Esophagus (tissue), 2 donors: Measurements from ENCODE around the gene C10orf71. TPM values are rescaled to one million over a fixed set of nuclear protein-coding genes. Genes with fewer than 3 reads are reported as not detected.

Source experiments
- H3K27ac ChIP-seq, 2 donors: one replicate each; pipeline ENCODE4 v1.5.1; 2013; ENCODE audit warnings: low read depth in 2 of 2, mild to moderate bottlenecking in 2 of 2, inconsistent platforms in 1 of 2, low read length in 1 of 2, moderate library complexity in 1 of 2
- H3K27me3 ChIP-seq, 2 donors: one replicate each; pipeline ENCODE4 v1.6.1; 2013; ENCODE audit warnings: low read length in 2 of 2, control low read depth in 1 of 2, mild to moderate bottlenecking in 1 of 2; ENCODE audit not compliant: insufficient read depth in 2 of 2, control insufficient read depth in 1 of 2
- H3K36me3 ChIP-seq, 2 donors: one replicate each; pipeline ENCODE4 v1.6.1; 2013; ENCODE audit warnings: low read length in 1 of 2; ENCODE audit not compliant: control insufficient read depth in 2 of 2, insufficient read depth in 2 of 2
- H3K4me1 ChIP-seq, 2 donors: one replicate each; pipeline ENCODE4 v1.6.1; 2013; ENCODE audit warnings: low read length in 1 of 2; ENCODE audit not compliant: control insufficient read depth in 2 of 2, insufficient read depth in 2 of 2
- H3K4me3 ChIP-seq, 2 donors: one replicate each; pipeline ENCODE4 v1.5.1; 2013; ENCODE audit warnings: low read length in 2 of 2, mild to moderate bottlenecking in 2 of 2, low read depth in 1 of 2, moderate library complexity in 1 of 2
- H3K9me3 ChIP-seq, 2 donors: one replicate each; pipeline ENCODE4 v1.6.1; 2013; ENCODE audit warnings: mild to moderate bottlenecking in 2 of 2, low read depth in 1 of 2, low read length in 1 of 2, moderate library complexity in 1 of 2; ENCODE audit not compliant: control insufficient read depth in 2 of 2, insufficient read depth in 1 of 2
- WGBS, 2 donors: extraction: QIAGEN DNeasy Blood & Tissue Kit; methylation state at CpG; one replicate each; pipeline ENCODE4 v1.1.7; 2013; 5-methylcytosine and 5-hydroxymethylcytosine counted together
- polyA plus RNA-seq, 2 donors: library from polyadenylated mRNA; stranded (reverse); fragments of 200-250 nt; gene quantifications; one replicate each; pipeline ENCODE4 v1.2.3, GENCODE V29; 2013
- donor health status: healthy with polysubstance abuse.
- donor health status: Bipolar disorder and iron deficiency.

C10orf71 gene
- polyA plus RNA-seq = not detected

GRCh38 chr10:49298983-49299815 lies at the start of gene C10orf71:
C10orf71 (plus strand) TSS chr10:49299170; CDS start chr10:49322546, 23,376 bp downstream.
- 61 to 65% methylated on average over 27 of the region's 27 CpGs for WGBS, 2 donors
- Histone ChIP-seq H3K27me3 (no peaks in the 10 kb centered on the region), H3K36me3 (no peaks in the 10 kb centered on the region), H3K4me1 (peaks cover 0 to 2% of the 10 kb centered on the region in 2 donors), H3K9me3 (no peaks in the 10 kb centered on the region), H3K27ac (no peak within 1 kb of the TSS), H3K4me3 (no peak within 1 kb of the TSS)

GRCh38 chr10:49252313-49253034 lies 46.5 kb upstream of the C10orf71 start:
- H3K4me1 ChIP-seq = no peaks in the 10 kb centered on the region
- no peaks in the 10 kb centered on the region for H3K36me3 ChIP-seq
- 79 to 80% methylated on average over 11 of the region's 11 CpGs for WGBS, 2 donors
- no peak overlapping the region for H3K4me3 ChIP-seq
- no peaks in the 10 kb centered on the region for H3K9me3 ChIP-seq
- H3K27ac ChIP-seq = no peak overlapping the region
- H3K27me3 ChIP-seq = no peaks in the 10 kb centered on the region

GRCh38 chr10:49253340-49253906 lies 45.5 kb upstream of the C10orf71 start:
- H3K36me3 ChIP-seq = no peaks in the 10 kb centered on the region
- no peak overlapping the region for H3K4me3 ChIP-seq

GRCh38 chr10:49254150-49254549 lies 44.8 kb upstream of the C10orf71 start:
- no peaks in the 10 kb centered on the region for H3K36me3 ChIP-seq
- H3K4me3 ChIP-seq = no peak overlapping the region
- H3K27ac ChIP-seq = no peak overlapping the region

More at GRCh38 chr10:49253340-49253906, 45.5 kb upstream of the C10orf71 start:
- H3K9me3 ChIP-seq = no peaks in the 10 kb centered on the region
- WGBS, 2 donors = 71 to 77% methylated on average over 2 of the region's 2 CpGs
- H3K27me3 ChIP-seq = no peaks in the 10 kb centered on the region
- H3K4me1 ChIP-seq = no peaks in the 10 kb centered on the region
- H3K27ac ChIP-seq = no peak overlapping the region

GRCh38 chr10:49254556-49255318 lies 44.2 kb upstream of the C10orf71 start:
- no peaks in the 10 kb centered on the region for H3K27me3 ChIP-seq
- 40 to 50% methylated on average over 13 to 14 of the region's 14 CpGs for WGBS, 2 donors
- no peak overlapping the region for H3K27ac ChIP-seq

More at GRCh38 chr10:49254150-49254549, 44.8 kb upstream of the C10orf71 start:
- Histone ChIP-seq H3K4me1 (no peaks in the 10 kb centered on the region), H3K27me3 (no peaks in the 10 kb centered on the region), H3K9me3 (no peaks in the 10 kb centered on the region)

GRCh38 chr10:49255883-49256282 lies 43.1 kb upstream of the C10orf71 start:
- 48 to 65% methylated on average over 3 of the region's 3 CpGs for WGBS, 2 donors
- Histone ChIP-seq H3K36me3 (no peaks in the 10 kb centered on the region), H3K4me1 (no peaks in the 10 kb centered on the region), H3K27ac (no peak overlapping the region), H3K4me3 (no peak overlapping the region), H3K27me3 (no peaks in the 10 kb centered on the region), H3K9me3 (no peaks in the 10 kb centered on the region)

More at GRCh38 chr10:49254556-49255318, 44.2 kb upstream of the C10orf71 start:
- H3K36me3 ChIP-seq = no peaks in the 10 kb centered on the region
- H3K9me3 ChIP-seq = no peaks in the 10 kb centered on the region
- H3K4me3 ChIP-seq = no peak overlapping the region
- no peaks in the 10 kb centered on the region for H3K4me1 ChIP-seq

- H3K27me3 ChIP-seq = no peaks in the 10 kb centered on the region
- no peaks in the 10 kb centered on the region for H3K4me1 ChIP-seq
- no peaks in the 10 kb centered on the region for H3K9me3 ChIP-seq
- H3K36me3 ChIP-seq = no peaks in the 10 kb centered on the region
- no peak overlapping the region for H3K4me3 ChIP-seq
- 77 to 81% methylated on average over 1 of the region's 1 CpG for whole genome bisulfite sequencing, 2 donors
- no peak overlapping the region for H3K27ac ChIP-seq
These were observed 41.8 kb upstream of the C10orf71 start for GRCh38 chr10:49257154-49257553.

GRCh38 chr10:49257626-49258349 lies 41.2 kb upstream of the C10orf71 start:
- Histone ChIP-seq H3K4me3 (no peak overlapping the region), H3K36me3 (no peaks in the 10 kb centered on the region), H3K4me1 (no peaks in the 10 kb centered on the region), H3K27me3 (no peaks in the 10 kb centered on the region), H3K9me3 (no peaks in the 10 kb centered on the region), H3K27ac (no peak overlapping the region)
- 85 to 87% methylated on average over 11 of the region's 11 CpGs for WGBS, 2 donors

GRCh38 chr10:49258350-49258683 lies 40.7 kb upstream of the C10orf71 start:
- Histone ChIP-seq H3K27me3 (no peaks in the 10 kb centered on the region), H3K4me1 (no peaks in the 10 kb centered on the region), H3K27ac (no peak overlapping the region), H3K4me3 (no peak overlapping the region), H3K9me3 (no peaks in the 10 kb centered on the region), H3K36me3 (no peaks in the 10 kb centered on the region)
